Measurements from ENCODE around the gene HCN4. TPM values are rescaled to one million over a fixed set of nuclear protein-coding genes. Genes with fewer than 3 reads are reported as not detected.

HCN4 gene
- total RNA-seq, 2 donors from 2014 or later: 0.82 to 3.1 TPM

GRCh38 chr15:73282567-73283365 is 86.0 kb downstream of the HCN4 start:
- no peak overlapping the region for H3K9ac ChIP-seq (ENCODE audit: extremely low read depth, low read length, poor library complexity, severe bottlenecking)
- Mint-ChIP-seq H3K9me3 (no peaks in the 10 kb centered on the region), H3K27me3 (ENCODE audit: insufficient read depth) (no peaks in the 10 kb centered on the region), H3K4me3 (no peak overlapping the region), H3K27ac (no peak overlapping the region), H3K4me1 (no peaks in the 10 kb centered on the region), H3K36me3 (ENCODE audit: low read depth) (peaks cover 73% of the 10 kb centered on the region)
- no peaks in the 10 kb centered on the region for H3K27me3 ChIP-seq (ENCODE audit: control insufficient read depth, insufficient read depth, low read length, poor library complexity, severe bottlenecking)
- H3K4me3 ChIP-seq (ENCODE audit: low read length): no peak overlapping the region
- DNase-seq: no peak
- H3K4me1 ChIP-seq (ENCODE audit: control insufficient read depth, insufficient read depth, low read length): no peaks in the 10 kb centered on the region
- H3K9me3 ChIP-seq (ENCODE audit: control insufficient read depth, low read length): no peaks in the 10 kb centered on the region
- whole genome bisulfite sequencing, 2 experiments (ENCODE audit: insufficient coverage in 1 of 2, insufficient read length in 1 of 2): 92 to 100% methylated on average over 7 of the region's 8 CpGs
- H3K27ac ChIP-seq (ENCODE audit: low read depth, low read length): no peak overlapping the region
- TF ChIP-seq, protein P1, sequence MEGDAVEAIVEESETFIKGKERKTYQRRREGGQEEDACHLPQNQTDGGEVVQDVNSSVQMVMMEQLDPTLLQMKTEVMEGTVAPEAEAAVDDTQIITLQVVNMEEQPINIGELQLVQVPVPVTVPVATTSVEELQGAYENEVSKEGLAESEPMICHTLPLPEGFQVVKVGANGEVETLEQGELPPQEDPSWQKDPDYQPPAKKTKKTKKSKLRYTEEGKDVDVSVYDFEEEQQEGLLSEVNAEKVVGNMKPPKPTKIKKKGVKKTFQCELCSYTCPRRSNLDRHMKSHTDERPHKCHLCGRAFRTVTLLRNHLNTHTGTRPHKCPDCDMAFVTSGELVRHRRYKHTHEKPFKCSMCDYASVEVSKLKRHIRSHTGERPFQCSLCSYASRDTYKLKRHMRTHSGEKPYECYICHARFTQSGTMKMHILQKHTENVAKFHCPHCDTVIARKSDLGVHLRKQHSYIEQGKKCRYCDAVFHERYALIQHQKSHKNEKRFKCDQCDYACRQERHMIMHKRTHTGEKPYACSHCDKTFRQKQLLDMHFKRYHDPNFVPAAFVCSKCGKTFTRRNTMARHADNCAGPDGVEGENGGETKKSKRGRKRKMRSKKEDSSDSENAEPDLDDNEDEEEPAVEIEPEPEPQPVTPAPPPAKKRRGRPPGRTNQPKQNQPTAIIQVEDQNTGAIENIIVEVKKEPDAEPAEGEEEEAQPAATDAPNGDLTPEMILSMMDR (conservative IDR thresholded peaks at IDR 0.05): no peak
- H3K36me3 ChIP-seq (ENCODE audit: control insufficient read depth, insufficient read depth, low read length): peaks cover 68% of the 10 kb centered on the region

DNA sequence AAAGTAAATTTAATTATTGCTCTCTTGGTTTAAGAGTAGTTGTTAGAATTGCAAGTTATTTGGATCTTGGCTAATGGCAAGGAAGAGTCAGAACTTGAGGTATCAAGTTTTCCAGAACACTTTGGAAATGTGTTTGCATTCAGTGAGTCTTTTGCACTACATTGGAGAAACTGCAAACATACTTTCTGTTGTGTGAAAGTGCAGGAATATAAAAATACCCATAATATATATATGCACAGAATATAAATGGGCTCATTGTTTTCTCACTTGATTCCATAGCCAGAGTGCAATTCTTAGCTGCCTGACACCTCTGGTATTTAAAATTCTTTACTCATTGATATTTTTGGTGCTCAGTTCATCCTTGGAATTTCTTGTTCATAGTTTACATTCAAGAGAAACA is 92.9 kb downstream of the HCN4 start:
- H3K36me3 Mint-ChIP-seq (ENCODE audit: low read depth): peaks cover 63% of the 10 kb centered on the region
- H3K9ac ChIP-seq (ENCODE audit: extremely low read depth, low read length, poor library complexity, severe bottlenecking): no peak overlapping the region
- no peak overlapping the region for H3K4me3 ChIP-seq (ENCODE audit: low read length)
- DNase-seq: no peak
- H3K27ac Mint-ChIP-seq: no peak overlapping the region
- peaks cover 75% of the 10 kb centered on the region for H3K36me3 ChIP-seq (ENCODE audit: control insufficient read depth, insufficient read depth, low read length)
- no peaks in the 10 kb centered on the region for H3K27me3 ChIP-seq (ENCODE audit: control insufficient read depth, insufficient read depth, low read length, poor library complexity, severe bottlenecking)
- H3K27ac ChIP-seq (ENCODE audit: low read depth, low read length): no peak overlapping the region
- no peak overlapping the region for H3K4me3 Mint-ChIP-seq
- no peaks in the 10 kb centered on the region for H3K4me1 ChIP-seq (ENCODE audit: control insufficient read depth, insufficient read depth, low read length)
- TF ChIP-seq, protein P1 (conservative IDR thresholded peaks at IDR 0.05): no peak
- H3K9me3 Mint-ChIP-seq: no peaks in the 10 kb centered on the region
- H3K27me3 Mint-ChIP-seq (ENCODE audit: insufficient read depth): no peaks in the 10 kb centered on the region
- H3K9me3 ChIP-seq (ENCODE audit: control insufficient read depth, low read length): no peaks in the 10 kb centered on the region
- peaks cover 4% of the 10 kb centered on the region for H3K4me1 Mint-ChIP-seq

GRCh38 chr15:73273181-73274002 is 95.4 kb downstream of the HCN4 start:
- Histone ChIP-seq H3K9me3 (ENCODE audit: control insufficient read depth, low read length) (no peaks in the 10 kb centered on the region), H3K9ac (ENCODE audit: extremely low read depth, low read length, poor library complexity, severe bottlenecking) (no peak overlapping the region), H3K27ac (ENCODE audit: low read depth, low read length) (no peak overlapping the region), H3K4me1 (ENCODE audit: control insufficient read depth, insufficient read depth, low read length) (no peaks in the 10 kb centered on the region), H3K36me3 (ENCODE audit: control insufficient read depth, insufficient read depth, low read length) (peaks cover 83% of the 10 kb centered on the region), H3K4me3 (ENCODE audit: low read length) (no peak overlapping the region), H3K27me3 (ENCODE audit: control insufficient read depth, insufficient read depth, low read length, poor library complexity, severe bottlenecking) (no peaks in the 10 kb centered on the region)
- peaks cover 61% of the 10 kb centered on the region for H3K36me3 Mint-ChIP-seq (ENCODE audit: low read depth)
- DNase-seq: peak; percentile 87
- H3K4me1 Mint-ChIP-seq: peaks cover 4% of the 10 kb centered on the region
- H3K27ac Mint-ChIP-seq: no peak overlapping the region
- TF ChIP-seq, protein P1 (conservative IDR thresholded peaks at IDR 0.05): peak; percentile 92
- H3K27me3 Mint-ChIP-seq (ENCODE audit: insufficient read depth): no peaks in the 10 kb centered on the region
- WGBS, 2 experiments (ENCODE audit: insufficient coverage in 1 of 2, insufficient read length in 1 of 2): 22 to 61% methylated on average over 2 to 5 of the region's 5 CpGs
- no peaks in the 10 kb centered on the region for H3K9me3 Mint-ChIP-seq
- no peak overlapping the region for H3K4me3 Mint-ChIP-seq
